HCT116 (cell line): Measurements from ENCODE around the gene ACBD6.

Experiments used
- CTCF ChIP-seq, 3 experiments: fragments of 200-600 bp in 1 of 3; sonication (generic) in 1 of 3; IDR thresholded peaks in 2 of 3; conservative IDR thresholded peaks in 1 of 3; 2 replicates each; pipeline ENCODE4 v1.5.1; 2012 to 2017; ENCODE audit warnings: low read depth in 2 of 3, low read length in 2 of 3, antibody characterized with exemption in 1 of 3, borderline replicate concordance in 1 of 3, control low read depth in 1 of 3, mild to moderate bottlenecking in 1 of 3, mixed read lengths in 1 of 3, mixed run types in 1 of 3, moderate library complexity in 1 of 3; ENCODE audit not compliant: insufficient read depth in 1 of 3
- EGR1 ChIP-seq: IDR thresholded peaks from 2 replicates; pipeline ENCODE4 v1.6.1; 2012; ENCODE audit warnings: low read depth
- EZH2 ChIP-seq: fragments of 200-600 bp; sonication (generic); IDR thresholded peaks from 2 replicates; pipeline ENCODE4 v1.6.1; 2017; ENCODE audit warnings: antibody characterized with exemption, mixed run types
- EZH2phosphoT487 ChIP-seq: fragments of 200-600 bp; IDR thresholded peaks from 2 replicates; pipeline ENCODE4 v1.6.1; 2018; ENCODE audit warnings: antibody characterized with exemption, borderline replicate concordance
- JUND ChIP-seq: IDR thresholded peaks from 2 replicates; pipeline ENCODE4 v1.6.1; 2012
- POLR2A ChIP-seq: IDR thresholded peaks from 2 replicates; pipeline ENCODE4 v1.7.0; 2011; ENCODE audit warnings: borderline replicate concordance; ENCODE audit not compliant: insufficient read depth, insufficient read length; ENCODE audit errors: extremely low read depth
- POLR2AphosphoS5 ChIP-seq: IDR thresholded peaks from 2 replicates; pipeline ENCODE4 v1.6.1; 2011; ENCODE audit warnings: mild to moderate bottlenecking, low read depth, low read length, moderate library complexity
- RAD21 ChIP-seq: IDR thresholded peaks from 2 replicates; pipeline ENCODE4 v1.6.1; 2012; ENCODE audit warnings: low read depth, mild to moderate bottlenecking
- REST ChIP-seq: IDR thresholded peaks from 2 replicates; pipeline ENCODE4 v1.6.1; 2012; ENCODE audit warnings: low read depth
- SIN3A ChIP-seq: IDR thresholded peaks from 2 replicates; pipeline ENCODE4 v1.6.1; 2012; ENCODE audit warnings: low read depth
- SP1 ChIP-seq: IDR thresholded peaks from 2 replicates; pipeline ENCODE4 v1.6.1; 2012; ENCODE audit warnings: low read depth
- ZNF274 ChIP-seq: fragments of 200-500 bp; sonication (Bioruptor generic); IDR thresholded peaks from 2 replicates; pipeline ENCODE4 v1.6.1; 2014; ENCODE audit warnings: mild to moderate bottlenecking, low read depth, low read length, inconsistent platforms

GRCh38 chr1:180535418-180535999 is 33.1 kb upstream of the ACBD6 start:
- TF ChIP-seq SP1 (no peak), POLR2A (no peak), CTCF (IDR thresholded peaks at IDR 0.05 in 2 of 3, conservative IDR thresholded peaks at IDR 0.05 in 1 of 3; ENCODE audit: borderline replicate concordance in 1 of 3, insufficient read depth in 1 of 3, low read depth in 2 of 3, low read length in 2 of 3) (no peak), RAD21 (no peak), EGR1 (no peak), JUND (no peak), EZH2phosphoT487 (no peak), POLR2AphosphoS5 (no peak), ZNF274 (no peak), SIN3A (no peak), REST (no peak), EZH2 (no peak)
